ENCODE results near the gene CCT7.

GRCh38 chr2:73268366-73268829 is 34.3 kb downstream of the CCT7 start:
- TF ChIP-seq CTCF (tag by site-specific recombination; IDR thresholded peaks at IDR 0.05) (no peak), SCRT1 (tag by site-specific recombination; IDR thresholded peaks at IDR 0.05; ENCODE audit: borderline replicate concordance) (no peak), ZFP3 (tag by site-specific recombination; IDR thresholded peaks at IDR 0.05; ENCODE audit: low read depth) (no peak), ZNF19 (tag by site-specific recombination; IDR thresholded peaks at IDR 0.05; ENCODE audit: low read depth) (no peak), ZEB2 (tag by site-specific recombination; IDR thresholded peaks at IDR 0.05) (no peak), ZNF366 (tag by site-specific recombination; conservative IDR thresholded peaks at IDR 0.05) (no peak), ZNF148 (tag by site-specific recombination; IDR thresholded peaks at IDR 0.05; ENCODE audit: borderline replicate concordance) (no peak), KLF9 (tag by site-specific recombination; IDR thresholded peaks at IDR 0.05; ENCODE audit: low read depth) (no peak), ZNF747 (tag by site-specific recombination; IDR thresholded peaks at IDR 0.05) (no peak), ZNF792 (tag by site-specific recombination; IDR thresholded peaks at IDR 0.05) (no peak)

Data from HEK293 (cell line).